ENCODE results near the gene ZBTB17.
A peak's percentile ranks its signal among the peaks of the same experiment; 100 is the strongest.

Gene ZBTB17

DNA sequence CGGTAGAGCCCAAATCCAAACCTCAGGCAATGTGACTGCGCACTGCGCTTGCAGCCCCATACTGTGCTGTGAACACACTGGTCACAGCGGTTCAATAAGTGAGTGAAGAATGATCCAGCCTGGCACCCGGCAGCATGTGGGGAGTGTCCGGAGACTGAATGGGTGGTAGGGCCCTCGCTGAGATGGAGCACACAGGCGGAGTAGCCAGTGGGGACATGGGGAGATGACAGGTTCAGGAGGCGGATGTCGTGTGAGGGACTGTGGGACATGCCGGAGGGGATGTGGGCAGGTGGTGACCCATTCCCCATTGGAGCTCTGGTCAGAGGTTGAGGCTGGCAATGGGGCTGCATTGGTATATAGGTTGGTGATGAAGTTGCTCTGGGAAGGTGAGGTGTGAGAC, 33.8 kb upstream of the ZBTB17 start:
- H3K9me2 ChIP-seq (replicated peaks; ENCODE audit: control insufficient read depth, low read length): no peaks in the 10 kb centered on the region

GRCh38 chr1:16009030-16009460, 33.1 kb upstream of the ZBTB17 start:
- H3K27ac ChIP-seq (ENCODE audit: low read depth, low read length): no peak overlapping the region
- TF ChIP-seq EZH2phosphoT487 (IDR thresholded peaks at IDR 0.05; ENCODE audit: borderline replicate concordance, low read length): no peak
- TF ChIP-seq, protein P1, sequence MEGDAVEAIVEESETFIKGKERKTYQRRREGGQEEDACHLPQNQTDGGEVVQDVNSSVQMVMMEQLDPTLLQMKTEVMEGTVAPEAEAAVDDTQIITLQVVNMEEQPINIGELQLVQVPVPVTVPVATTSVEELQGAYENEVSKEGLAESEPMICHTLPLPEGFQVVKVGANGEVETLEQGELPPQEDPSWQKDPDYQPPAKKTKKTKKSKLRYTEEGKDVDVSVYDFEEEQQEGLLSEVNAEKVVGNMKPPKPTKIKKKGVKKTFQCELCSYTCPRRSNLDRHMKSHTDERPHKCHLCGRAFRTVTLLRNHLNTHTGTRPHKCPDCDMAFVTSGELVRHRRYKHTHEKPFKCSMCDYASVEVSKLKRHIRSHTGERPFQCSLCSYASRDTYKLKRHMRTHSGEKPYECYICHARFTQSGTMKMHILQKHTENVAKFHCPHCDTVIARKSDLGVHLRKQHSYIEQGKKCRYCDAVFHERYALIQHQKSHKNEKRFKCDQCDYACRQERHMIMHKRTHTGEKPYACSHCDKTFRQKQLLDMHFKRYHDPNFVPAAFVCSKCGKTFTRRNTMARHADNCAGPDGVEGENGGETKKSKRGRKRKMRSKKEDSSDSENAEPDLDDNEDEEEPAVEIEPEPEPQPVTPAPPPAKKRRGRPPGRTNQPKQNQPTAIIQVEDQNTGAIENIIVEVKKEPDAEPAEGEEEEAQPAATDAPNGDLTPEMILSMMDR (IDR thresholded peaks at IDR 0.05; ENCODE audit: low read depth, low read length, poor library complexity, severe bottlenecking): peak; percentile 99
- no peaks in the 10 kb centered on the region for H4K20me1 ChIP-seq (ENCODE audit: control insufficient read depth, insufficient read depth, low read depth, low read length)
- H3K9me3 ChIP-seq (ENCODE audit: control insufficient read depth, insufficient read depth, low read length): no peaks in the 10 kb centered on the region
- H3K27me3 ChIP-seq (ENCODE audit: control insufficient read depth, low read length): peaks cover 24% of the 10 kb centered on the region
- no peaks in the 10 kb centered on the region for H3K9me2 ChIP-seq (replicated peaks; ENCODE audit: control insufficient read depth, low read length)
- H3K4me1 ChIP-seq (ENCODE audit: control insufficient read depth, low read length): peaks cover 47% of the 10 kb centered on the region
- no peaks in the 10 kb centered on the region for H3K79me2 ChIP-seq (ENCODE audit: control insufficient read depth, low read length)
- H3F3A ChIP-seq (ENCODE audit: control insufficient read depth, insufficient read depth): no peaks in the 10 kb centered on the region
- H3K36me3 ChIP-seq (ENCODE audit: control insufficient read depth, low read length): no peaks in the 10 kb centered on the region
- no peak overlapping the region for H3K4me2 ChIP-seq (ENCODE audit: low read length)
- no peak overlapping the region for H3K4me3 ChIP-seq (ENCODE audit: low read length)

More for the DNA sequence above, 33.8 kb upstream of the ZBTB17 start:
- Histone ChIP-seq H3F3A (ENCODE audit: control insufficient read depth, insufficient read depth) (no peaks in the 10 kb centered on the region), H4K20me1 (ENCODE audit: control insufficient read depth, insufficient read depth, low read depth, low read length) (no peaks in the 10 kb centered on the region), H3K36me3 (ENCODE audit: control insufficient read depth, low read length) (no peaks in the 10 kb centered on the region), H3K27ac (ENCODE audit: low read depth, low read length) (no peak overlapping the region), H3K4me1 (ENCODE audit: control insufficient read depth, low read length) (peaks cover 51% of the 10 kb centered on the region), H3K9me3 (ENCODE audit: control insufficient read depth, insufficient read depth, low read length) (no peaks in the 10 kb centered on the region), H3K4me2 (ENCODE audit: low read length) (no peak overlapping the region), H3K27me3 (ENCODE audit: control insufficient read depth, low read length) (peaks cover 27% of the 10 kb centered on the region), H3K4me3 (ENCODE audit: low read length) (no peak overlapping the region), H3K79me2 (ENCODE audit: control insufficient read depth, low read length) (no peaks in the 10 kb centered on the region)
- TF ChIP-seq, protein P1 (IDR thresholded peaks at IDR 0.05; ENCODE audit: low read depth, low read length, poor library complexity, severe bottlenecking): no peak
- TF ChIP-seq EZH2phosphoT487 (IDR thresholded peaks at IDR 0.05; ENCODE audit: borderline replicate concordance, low read length): no peak

GRCh38 chr1:16007671-16008341, 31.9 kb upstream of the ZBTB17 start:
- no peaks in the 10 kb centered on the region for H3F3A ChIP-seq (ENCODE audit: control insufficient read depth, insufficient read depth)
- H4K20me1 ChIP-seq (ENCODE audit: control insufficient read depth, insufficient read depth, low read depth, low read length): no peaks in the 10 kb centered on the region
- H3K27ac ChIP-seq (ENCODE audit: low read depth, low read length): no peak overlapping the region
- H3K4me3 ChIP-seq (ENCODE audit: low read length): no peak overlapping the region
- peaks cover 13% of the 10 kb centered on the region for H3K27me3 ChIP-seq (ENCODE audit: control insufficient read depth, low read length)
- peaks cover 34% of the 10 kb centered on the region for H3K4me1 ChIP-seq (ENCODE audit: control insufficient read depth, low read length)
- no peak for TF ChIP-seq EZH2phosphoT487 (IDR thresholded peaks at IDR 0.05; ENCODE audit: borderline replicate concordance, low read length)
- TF ChIP-seq, protein P1 (IDR thresholded peaks at IDR 0.05; ENCODE audit: low read depth, low read length, poor library complexity, severe bottlenecking): no peak
- H3K36me3 ChIP-seq (ENCODE audit: control insufficient read depth, low read length): no peaks in the 10 kb centered on the region
- H3K9me2 ChIP-seq (replicated peaks; ENCODE audit: control insufficient read depth, low read length): no peaks in the 10 kb centered on the region
- no peaks in the 10 kb centered on the region for H3K9me3 ChIP-seq (ENCODE audit: control insufficient read depth, insufficient read depth, low read length)
- H3K79me2 ChIP-seq (ENCODE audit: control insufficient read depth, low read length): no peaks in the 10 kb centered on the region
- H3K4me2 ChIP-seq (ENCODE audit: low read length): no peak overlapping the region

All from DOHH2 (cell line).